Skin epidermis (tissue), 12 donors: ENCODE measurements around the gene NEDD4.
"Not testable (repeated sequence)": the region's sequence is repeated elsewhere in the genome, so short reads cannot be mapped to it uniquely, and the experiment has no call there.

ENCODE experiments used
- H3K27ac ChIP-seq, 21 experiments: fragments of 200-600 bp; sonication (generic) in 11 of 21; one replicate each; pipeline ENCODE4 v1.5.0; 2020; ENCODE audit warnings: mild to moderate bottlenecking in 3 of 21, inconsistent platforms in 2 of 21, moderate library complexity in 2 of 21
- H3K4me3 ChIP-seq, 7 experiments: fragments of 200-600 bp; sonication (generic) in 2 of 7; one replicate each; pipeline ENCODE4 v1.5.0; 2020; ENCODE audit warnings: inconsistent platforms in 2 of 7, mild to moderate bottlenecking in 2 of 7, moderate library complexity in 1 of 7

NEDD4 gene

DNA sequence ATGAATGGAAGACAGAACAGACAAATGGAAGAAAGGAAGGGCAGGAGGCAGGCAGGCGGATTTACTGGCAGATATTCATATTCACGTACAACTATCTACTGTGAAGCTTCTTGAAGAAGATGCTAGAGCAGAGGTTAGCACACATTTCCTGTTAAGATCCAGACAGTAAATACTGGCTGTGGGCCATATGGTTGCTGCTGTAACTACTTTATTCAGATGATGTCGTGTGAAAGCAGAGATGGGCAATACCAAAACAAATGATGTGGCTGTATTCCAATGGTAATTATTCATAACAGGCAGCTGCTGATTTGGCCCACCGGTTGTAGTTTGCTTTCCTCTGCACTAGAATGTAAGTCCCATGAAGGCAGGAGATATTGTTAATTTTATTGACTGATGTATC, 134.8 kb downstream of the NEDD4 start:
- Histone ChIP-seq H3K4me3 (no peak overlapping the region), H3K27ac (no peak overlapping the region)

GRCh38 chr15:55856506-55857164, 136.8 kb downstream of the NEDD4 start:
- no peak overlapping the region for H3K27ac ChIP-seq
- H3K4me3 ChIP-seq: no peak overlapping the region

- Histone ChIP-seq H3K4me3 (no peak overlapping the region), H3K27ac (no peak overlapping the region)
Measured at GRCh38 chr15:55853134-55853533, 140.3 kb downstream of the NEDD4 start.

GRCh38 chr15:55846116-55846707, 147.2 kb downstream of the NEDD4 start:
- Histone ChIP-seq H3K4me3 (no peak overlapping the region), H3K27ac (no peak overlapping the region)

GRCh38 chr15:55842897-55843296, 150.5 kb downstream of the NEDD4 start:
- H3K27ac ChIP-seq, H3K4me3 ChIP-seq: not testable (repeated sequence)

- no peak overlapping the region for H3K4me3 ChIP-seq
Measured at GRCh38 chr15:55835866-55836265, 157.5 kb downstream of the NEDD4 start.

GRCh38 chr15:55834331-55834730, 159.1 kb downstream of the NEDD4 start:
- Histone ChIP-seq H3K27ac (no peak overlapping the region), H3K4me3 (no peak overlapping the region)

More at GRCh38 chr15:55835866-55836265, 157.5 kb downstream of the NEDD4 start:
- H3K27ac ChIP-seq: no peak overlapping the region

GRCh38 chr15:55829826-55830225, 163.6 kb downstream of the NEDD4 start:
- no peak overlapping the region for H3K4me3 ChIP-seq

GRCh38 chr15:55827955-55828354, 165.5 kb downstream of the NEDD4 start:
- H3K27ac ChIP-seq: no peak overlapping the region

More at GRCh38 chr15:55829826-55830225, 163.6 kb downstream of the NEDD4 start:
- H3K27ac ChIP-seq: peak overlapping the region in 6 of 21 experiments; percentile 7 to 49 (median 26)

GRCh38 chr15:55827204-55827603, 166.2 kb downstream of the NEDD4 start:
- no peak overlapping the region for H3K4me3 ChIP-seq
- no peak overlapping the region for H3K27ac ChIP-seq

More at GRCh38 chr15:55827955-55828354, 165.5 kb downstream of the NEDD4 start:
- H3K4me3 ChIP-seq: no peak overlapping the region

- H3K27ac ChIP-seq: no peak overlapping the region
- H3K4me3 ChIP-seq: no peak overlapping the region
Measured at GRCh38 chr15:55824857-55825613, 168.4 kb downstream of the NEDD4 start.

GRCh38 chr15:55823699-55824340, 169.6 kb downstream of the NEDD4 start:
- H3K27ac ChIP-seq: no peak overlapping the region
- no peak overlapping the region for H3K4me3 ChIP-seq

DNA sequence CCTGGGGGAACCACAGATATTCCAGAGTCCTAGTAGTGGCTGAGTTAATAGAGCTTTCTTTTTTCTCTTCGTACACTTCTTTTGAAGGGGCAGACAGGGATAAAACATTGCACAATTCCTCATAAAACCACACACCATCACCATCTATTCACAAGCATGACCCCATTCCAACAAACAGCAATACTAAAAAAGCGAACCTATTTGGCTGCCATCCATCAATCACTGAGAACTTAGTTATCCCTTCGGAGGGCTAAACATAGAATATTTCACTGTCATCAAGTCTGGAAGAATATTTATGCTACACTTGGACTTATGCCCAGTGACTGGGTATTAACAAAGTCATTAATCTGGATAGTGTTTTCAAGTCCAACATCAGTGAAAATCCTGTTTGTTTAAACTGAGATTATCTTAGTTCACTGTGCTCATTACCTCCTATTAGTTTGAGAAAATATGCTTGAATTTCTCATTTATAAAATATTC, 170.2 kb downstream of the NEDD4 start:
- Histone ChIP-seq H3K27ac (no peak overlapping the region), H3K4me3 (no peak overlapping the region)

DNA sequence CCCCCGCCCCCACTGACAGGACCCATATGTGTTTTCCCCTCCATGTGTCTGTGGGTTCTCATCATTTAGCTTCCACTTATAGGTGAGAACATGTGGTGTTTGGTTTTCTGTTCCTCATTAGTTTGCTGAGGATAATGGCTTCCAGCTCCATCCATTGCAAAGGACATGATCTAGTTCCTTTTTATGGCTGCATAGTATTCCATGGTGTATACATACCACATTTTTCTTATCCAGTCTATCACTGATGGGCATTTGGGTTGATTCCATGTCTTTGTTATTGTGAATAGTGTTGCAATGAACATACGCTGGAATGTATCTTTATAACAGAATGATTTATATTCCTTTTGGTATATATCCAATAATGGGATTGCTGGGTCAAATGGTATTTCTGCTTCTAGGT, 171.7 kb downstream of the NEDD4 start:
- H3K27ac ChIP-seq, H3K4me3 ChIP-seq: not testable (repeated sequence)

DNA sequence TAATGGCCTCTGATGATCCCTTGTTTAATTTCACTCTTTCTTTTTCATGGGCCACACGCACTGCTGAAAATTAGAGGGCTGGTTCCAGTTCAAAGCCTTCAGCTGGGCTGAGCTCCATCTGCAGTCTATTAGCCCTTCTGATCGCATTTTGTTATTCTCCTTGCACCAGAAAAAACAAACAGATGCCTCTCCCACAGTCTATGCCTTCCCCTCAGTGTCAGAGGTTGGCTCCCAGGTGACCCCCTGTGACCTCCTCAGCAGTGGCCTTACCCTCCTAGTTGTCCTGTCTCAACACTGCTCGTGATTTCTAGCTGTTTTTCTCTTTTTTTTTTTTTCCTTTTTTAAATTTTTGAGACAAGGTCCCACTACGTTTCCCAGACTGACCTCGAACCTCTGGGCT, 173.4 kb downstream of the NEDD4 start:
- no peak overlapping the region for H3K27ac ChIP-seq
- no peak overlapping the region for H3K4me3 ChIP-seq

- H3K4me3 ChIP-seq: no peak overlapping the region
- H3K27ac ChIP-seq: no peak overlapping the region
Measured at GRCh38 chr15:55819397-55820034, 173.9 kb downstream of the NEDD4 start.

GRCh38 chr15:55816017-55816416, 177.4 kb downstream of the NEDD4 start:
- Histone ChIP-seq H3K27ac (no peak overlapping the region), H3K4me3 (no peak overlapping the region)

DNA sequence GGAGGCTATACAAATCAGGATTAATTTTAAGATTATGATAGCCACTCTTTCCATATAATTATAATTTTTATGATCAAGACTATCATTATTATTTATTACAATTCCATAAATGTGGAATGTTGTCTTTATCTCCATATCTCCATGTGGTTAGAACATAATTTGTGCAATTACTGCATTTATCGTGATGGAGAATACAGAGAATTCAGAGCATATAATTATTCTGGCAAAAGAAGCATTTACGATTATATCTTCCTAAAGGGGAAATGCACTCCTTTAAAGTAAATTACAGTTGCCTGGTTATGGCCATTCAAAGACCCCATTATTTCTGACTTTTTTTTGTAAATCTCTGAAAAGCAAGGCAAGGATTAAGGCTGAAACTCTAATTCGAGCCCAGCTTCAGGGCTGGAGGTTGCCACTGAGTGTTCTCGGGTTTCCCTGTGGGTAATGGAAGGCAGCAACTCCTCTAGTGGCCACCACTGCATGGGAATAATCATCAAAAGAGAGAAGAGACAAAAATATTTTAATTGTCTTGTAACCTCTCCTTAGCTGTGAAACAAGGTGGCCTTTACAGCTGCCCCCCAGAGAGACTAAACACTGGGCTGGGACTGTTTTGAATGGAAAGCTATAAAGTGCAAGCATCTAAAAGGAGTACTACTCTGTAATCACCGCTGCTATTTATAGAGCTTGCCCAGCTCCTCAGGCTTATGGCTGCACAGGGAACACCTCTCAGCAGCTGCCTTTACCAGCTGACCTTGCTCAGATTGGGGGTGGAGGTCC, 190.6 kb downstream of the NEDD4 start:
- no peak overlapping the region for H3K4me3 ChIP-seq
- no peak overlapping the region for H3K27ac ChIP-seq

- H3K27ac ChIP-seq: no peak overlapping the region
- H3K4me3 ChIP-seq: no peak overlapping the region
Measured at GRCh38 chr15:55800216-55800615, 193.2 kb downstream of the NEDD4 start.
